Measurements from ENCODE around the gene ACSM6.
"Not testable (repeated sequence)": the region's sequence is repeated elsewhere in the genome, so short reads cannot be mapped to it uniquely, and the experiment has no call there.

ACSM6 gene

DNA sequence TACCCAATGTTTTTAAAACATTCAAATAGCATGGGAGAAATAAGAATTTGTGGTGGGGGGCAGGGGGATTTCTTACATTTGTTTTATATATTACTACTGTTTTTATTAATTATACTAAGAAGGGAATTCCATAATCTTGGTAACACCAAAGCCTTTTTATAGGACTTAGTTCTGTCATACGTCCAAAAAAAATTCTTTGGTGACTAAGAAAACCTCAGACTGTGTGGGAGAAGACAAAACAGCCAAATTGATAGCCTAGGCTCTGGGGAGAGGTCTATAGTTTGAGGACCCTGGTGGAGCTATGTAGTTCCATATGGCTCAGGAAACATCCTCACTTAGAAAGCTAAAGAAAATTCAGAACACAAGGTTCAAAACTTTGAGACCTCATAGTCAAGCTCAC lies 23.4 kb downstream of the ACSM6 start:
- no peak for DNase-seq

DNA sequence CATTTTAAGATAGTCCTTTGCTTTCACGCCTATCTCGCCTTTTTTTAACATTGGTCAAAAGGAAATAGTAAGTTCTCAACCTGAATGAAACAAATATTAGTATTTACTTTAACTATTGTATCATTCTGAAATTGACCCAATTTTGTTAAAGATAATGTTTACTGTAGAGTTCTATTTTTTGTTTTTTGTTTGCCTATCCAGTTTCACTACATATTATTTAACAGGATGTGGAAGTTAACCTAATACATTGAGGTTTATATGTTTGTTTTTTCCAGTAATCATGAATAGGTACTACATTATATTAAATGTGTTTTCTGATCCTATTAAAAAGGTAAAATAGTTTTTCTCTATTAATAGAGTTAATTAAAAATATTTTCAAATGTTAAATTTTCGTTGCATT lies 26.5 kb downstream of the ACSM6 start:
- no peak for DNase-seq

DNA sequence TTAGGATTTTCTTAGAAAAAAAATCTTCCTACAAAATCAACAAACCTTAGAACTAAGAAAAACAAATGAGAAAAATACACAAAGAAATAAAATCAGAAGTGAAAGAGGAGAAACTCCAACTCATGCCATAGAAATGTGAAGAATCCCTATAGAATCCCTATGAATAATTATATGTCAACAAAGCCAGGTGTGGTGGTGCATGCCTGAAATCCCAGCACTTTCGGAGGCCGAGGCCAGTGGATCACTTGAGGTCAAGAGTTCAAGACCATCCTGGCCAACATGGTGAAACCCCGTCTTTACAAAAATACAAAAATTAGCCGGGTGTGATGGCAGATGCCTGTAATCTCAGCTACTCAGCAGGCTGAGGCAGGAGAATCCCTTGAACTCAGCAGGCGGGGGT lies 27.1 kb downstream of the ACSM6 start:
- no peak for DNase-seq

DNA sequence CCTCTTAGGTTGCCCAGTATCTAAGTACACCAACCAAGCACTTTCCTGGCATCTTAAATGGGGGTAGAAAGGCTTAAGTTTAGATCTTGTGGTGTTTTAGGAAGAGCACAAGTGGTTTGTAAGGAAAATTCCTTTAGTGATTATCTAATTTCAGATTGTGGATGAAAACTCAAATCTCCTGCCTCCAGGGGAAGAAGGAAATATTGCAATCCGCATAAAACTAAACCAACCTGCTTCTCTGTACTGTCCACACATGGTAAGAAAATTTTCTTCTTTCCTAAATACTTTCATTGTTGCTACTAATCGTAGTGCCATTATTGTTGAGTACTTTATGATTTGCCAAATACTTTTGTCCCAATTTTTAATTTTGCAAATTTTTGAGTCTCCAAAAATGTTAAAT lies 31.1 kb downstream of the ACSM6 start:
- DNase-seq, result no peak

DNA sequence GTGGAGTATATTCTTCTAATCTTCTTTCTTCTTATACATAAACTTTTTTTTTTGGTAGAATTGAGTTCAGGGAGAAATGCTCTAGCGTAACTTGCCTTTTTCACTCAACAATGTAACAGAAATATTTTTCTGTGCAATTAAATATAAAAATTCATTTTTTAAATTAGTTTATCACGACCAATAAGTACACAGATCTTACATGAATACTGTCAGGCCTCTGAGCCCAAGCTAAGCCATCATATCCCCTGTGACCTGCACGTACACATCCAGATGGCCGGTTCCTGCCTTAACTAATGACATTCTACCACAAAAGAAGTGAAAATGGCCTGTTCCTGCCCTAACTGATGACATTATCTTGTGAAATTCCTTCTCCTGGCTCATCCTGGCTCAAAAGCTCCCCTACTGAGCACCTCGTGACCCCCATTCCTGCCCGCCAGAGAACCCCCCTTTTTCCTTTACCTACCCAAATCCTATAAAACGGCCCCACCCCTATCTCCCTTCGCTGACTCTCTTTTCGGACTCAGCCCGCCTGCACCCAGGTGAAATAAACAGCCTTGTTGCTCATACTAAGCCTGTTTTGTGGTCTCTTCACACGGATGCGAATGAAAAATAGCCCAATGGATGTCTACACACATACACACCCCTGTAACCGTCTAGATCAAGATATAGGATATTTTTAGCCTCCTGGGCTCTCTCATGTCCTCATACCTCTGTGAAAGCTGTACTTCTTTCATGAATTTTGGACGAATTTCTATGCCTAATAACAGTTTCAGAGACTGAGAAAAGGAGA lies 35.1 kb downstream of the ACSM6 start:
- DNase-seq, result not testable (repeated sequence)

DNA sequence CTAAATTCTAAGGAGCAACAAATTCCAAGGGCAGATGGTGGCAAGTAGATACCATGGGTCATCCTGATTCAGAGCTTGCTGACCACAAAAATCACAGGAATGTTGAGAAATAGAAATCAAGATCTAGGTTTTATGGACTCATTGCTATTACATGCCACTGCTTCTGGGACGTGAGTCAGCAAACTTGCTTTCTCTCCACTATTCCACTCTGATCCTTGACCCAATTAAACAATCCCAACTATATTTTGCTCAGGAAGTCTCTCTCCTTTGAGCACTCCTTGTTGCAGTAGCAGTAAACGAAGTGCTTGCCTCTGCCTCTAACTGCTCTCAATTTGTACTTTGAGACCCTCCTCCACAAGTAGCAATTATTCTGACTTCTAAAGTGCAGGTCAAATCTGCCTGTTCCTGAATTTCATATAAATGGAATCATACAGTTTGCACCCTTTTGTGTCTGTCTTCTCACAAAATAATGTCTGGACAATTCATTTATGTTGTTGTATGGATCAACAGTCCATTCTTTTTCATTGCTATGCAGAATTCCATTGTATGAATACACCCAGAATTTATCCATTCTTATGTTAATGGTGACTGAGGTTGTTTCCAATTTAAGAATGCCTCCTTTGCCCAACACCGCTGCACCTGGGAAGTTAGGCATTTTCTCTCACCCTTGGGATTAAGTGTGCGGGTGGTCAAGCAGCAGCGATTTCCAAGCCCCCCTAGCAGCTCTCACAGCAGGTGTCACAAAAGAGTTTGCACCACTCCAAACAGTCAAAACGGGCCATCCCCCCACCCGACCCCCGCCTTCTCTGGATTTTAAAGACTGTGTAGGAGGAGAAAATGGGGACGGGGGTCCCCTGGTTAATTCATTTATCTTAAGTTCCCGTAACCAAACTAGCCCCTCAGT lies 35.9 kb downstream of the ACSM6 start:
- no peak for DNase-seq

DNA sequence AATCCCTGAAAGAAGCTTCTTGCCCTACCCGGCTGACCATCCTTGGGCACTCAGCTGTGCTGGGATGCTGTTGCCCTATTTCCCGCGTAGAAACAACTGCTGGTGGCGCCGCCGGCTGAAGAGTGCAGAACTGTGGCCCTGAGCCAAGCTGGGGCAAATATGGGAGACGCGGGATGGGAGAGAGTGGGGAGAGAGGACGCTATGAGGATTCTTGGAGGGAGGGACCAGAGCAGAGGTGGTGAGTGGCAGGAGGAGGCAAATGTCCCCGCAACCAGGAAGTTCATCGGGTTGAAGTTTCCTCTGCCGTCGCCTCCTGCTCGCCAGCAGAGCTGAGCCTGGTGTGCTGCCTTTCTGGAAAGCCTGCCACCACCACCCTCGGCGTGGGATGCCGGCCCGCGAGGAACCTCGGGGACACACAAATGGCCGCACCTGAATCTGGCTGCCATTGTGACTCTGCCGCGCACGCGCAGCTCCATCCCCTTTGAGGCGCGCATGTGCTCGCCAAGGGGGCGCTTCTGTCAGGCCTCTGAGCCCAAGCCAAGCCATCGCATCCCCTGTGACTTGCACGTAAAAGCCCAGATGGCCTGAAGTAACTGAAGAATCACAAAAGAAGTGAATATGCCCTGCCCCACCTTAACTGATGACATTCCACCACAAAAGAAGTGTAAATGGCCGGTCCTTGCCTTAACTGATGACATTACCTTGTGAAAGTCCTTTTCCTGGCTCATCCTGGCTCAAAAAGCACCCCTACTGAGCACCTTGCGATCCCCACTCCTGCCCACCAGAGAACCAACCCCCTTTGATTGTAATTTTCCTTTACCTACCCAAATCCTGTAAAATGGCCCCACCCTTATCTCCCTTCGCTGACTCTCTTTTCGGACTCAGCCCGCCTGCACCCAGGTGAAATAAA lies 36.9 kb downstream of the ACSM6 start:
- DNase-seq, result peak in 24 of 56 donors; percentile 2 to 60 (median 24)

DNA sequence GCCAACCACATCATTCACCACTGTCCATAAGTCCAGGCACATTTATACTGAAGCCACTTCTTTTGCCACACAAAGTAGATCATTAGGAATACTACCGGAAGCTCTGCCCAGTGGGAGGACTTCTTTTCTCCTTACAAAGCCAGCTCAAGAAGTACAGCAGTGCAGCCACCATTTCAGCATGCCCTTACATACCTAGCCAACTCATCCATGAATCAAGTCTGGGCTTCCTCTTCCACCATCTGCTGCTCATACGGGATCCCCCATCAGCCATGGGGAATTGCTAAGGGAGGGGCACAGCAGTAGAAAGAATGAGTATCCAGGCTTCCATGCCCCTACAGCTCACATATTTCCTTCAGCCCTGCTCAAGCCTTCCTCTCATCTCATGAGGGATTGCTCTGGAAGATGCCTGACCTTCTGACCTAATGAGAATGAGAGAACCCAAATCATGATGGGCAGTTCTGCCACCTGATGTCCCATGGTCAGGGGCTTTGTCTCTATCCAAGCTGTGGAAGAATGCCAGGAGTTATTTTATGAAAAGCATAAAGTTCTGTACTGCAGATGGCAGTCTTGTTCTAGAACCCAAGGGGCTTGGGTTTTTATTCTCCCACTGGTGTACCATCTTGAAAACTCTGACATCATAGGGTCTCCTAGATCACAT lies 39.5 kb downstream of the ACSM6 start:
- DNase-seq, result no peak

DNA sequence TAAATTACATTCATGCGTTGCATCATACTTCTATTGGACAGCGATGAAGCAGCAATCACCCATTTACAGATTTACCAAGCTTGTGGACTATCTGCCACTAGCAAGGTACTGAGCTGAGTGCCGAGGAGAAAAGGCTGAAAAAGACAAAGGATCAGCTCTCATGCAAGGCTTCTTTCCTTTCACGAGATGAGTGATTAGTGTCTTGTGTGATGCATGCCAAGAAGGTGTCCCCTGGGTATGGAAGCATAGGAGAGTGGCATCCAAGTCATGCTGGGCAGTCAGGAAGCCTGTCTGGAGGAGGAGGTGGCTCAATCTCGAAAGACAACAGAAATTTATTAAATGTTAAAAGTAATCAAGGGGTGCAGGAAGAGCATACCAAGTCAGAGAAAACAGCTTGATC lies 40.9 kb downstream of the ACSM6 start:
- no peak for DNase-seq

DNA sequence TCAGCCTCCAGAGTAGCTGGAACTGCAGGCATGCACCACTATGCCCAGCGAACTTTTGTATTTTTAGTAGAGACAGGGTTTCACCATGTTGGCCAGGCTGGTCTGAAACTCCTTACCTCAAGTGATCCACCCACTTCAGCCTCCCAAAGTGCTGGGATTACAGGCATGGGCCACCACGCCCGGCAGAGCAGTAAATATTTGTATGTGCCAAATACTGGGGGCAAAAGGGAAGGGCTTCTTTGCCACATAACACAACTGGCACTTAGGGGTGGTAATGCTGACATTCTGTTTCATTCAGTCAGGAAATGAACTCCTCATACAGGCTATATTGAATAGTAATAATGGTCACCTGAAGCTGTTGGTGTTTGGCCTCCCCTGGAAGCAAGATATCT lies 41.6 kb downstream of the ACSM6 start:
- DNase-seq, result no peak

DNA sequence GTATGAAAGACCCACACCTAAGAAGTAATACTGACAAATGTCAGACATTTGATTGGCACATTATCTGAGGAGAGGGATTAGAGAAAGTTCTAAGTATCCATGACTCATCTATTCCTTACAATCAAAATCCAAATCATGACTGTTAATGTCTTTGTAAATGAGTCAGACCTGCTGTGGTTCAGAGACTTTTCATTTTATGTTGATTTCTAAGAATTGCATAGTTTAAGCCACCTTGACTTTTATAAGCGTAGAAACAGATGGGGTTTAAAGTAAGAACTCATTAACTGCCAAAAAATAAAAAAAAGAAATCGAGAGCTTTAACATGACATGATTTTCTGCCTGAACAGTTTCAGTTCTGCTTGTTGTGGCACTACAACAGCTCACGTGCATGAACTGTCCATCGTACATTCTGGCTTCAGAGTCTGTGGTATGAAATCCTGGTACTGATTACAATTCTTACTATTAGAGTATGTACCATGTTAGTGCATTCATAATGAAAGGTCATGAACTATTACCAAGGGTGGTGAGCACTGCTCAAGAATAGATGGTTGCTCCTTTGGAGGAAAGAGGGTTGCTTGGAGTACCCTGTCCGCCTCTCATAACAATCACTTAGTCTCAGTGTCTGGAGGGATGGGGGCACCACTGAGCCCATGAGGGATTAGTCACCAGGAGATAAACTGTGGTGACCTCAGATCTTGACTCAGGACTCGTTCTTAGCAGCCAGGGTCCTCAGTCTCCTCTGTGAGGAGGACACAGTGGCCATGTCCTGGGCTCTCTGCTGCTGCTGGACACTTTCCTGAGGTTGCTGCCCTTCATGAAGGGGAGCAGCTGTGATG lies 42.2 kb downstream of the ACSM6 start:
- DNase-seq, result no peak

DNA sequence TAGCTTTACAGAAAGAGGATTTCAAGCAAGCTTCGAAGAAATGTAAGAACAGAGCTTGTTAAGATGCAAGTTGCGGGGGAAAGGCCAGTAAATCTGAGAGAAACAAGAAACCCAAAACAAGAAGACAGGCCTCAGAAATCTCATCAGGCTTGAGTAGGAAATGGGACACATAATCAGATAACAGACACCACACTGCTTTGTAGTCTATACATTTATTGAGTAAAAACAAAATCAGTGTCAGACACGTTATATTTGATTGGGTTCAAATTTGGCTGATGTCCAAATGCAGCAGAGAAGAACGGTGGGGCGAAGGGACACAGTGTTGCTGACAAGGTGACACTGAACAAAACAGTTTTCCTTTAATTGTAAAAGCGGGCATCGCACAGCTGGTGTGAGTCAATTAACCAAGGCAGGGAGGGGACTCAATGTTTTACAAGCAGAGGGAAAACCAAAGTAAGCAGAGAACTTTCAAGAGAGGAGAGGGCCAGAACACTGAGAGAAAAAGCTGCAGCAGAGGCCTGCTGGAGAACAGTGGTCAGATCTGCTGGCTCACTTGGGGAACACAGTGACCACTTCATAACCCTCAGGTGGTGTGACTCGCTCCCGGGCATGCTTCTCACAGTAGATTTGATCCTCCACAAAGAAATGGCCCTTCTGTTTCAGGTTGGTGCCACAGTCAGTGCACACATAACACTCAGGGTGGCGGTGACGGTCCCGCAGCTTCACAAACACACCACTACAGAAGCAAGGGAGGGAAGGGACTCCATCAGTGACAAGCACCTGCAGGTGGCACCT lies 43.5 kb downstream of the ACSM6 start:
- DNase-seq, result no peak

DNA sequence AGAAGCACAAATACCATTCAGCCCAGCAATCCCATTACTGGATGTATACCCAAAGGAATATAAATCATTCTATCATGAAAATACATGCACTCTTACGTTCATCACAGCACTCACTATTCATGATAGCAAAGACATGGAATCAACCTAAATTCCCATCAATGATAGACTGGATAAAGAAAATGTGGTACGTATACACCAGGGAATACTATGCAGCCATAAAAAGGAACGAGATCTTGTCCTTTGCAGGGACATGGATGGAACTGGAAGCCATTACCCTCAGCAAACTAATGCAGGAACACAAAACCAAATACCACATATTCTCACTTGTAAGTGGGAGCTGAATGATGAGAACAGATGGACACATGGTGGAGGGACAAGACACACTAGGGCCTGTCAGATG lies 46.1 kb downstream of the ACSM6 start:
- not testable (repeated sequence) for DNase-seq

DNA sequence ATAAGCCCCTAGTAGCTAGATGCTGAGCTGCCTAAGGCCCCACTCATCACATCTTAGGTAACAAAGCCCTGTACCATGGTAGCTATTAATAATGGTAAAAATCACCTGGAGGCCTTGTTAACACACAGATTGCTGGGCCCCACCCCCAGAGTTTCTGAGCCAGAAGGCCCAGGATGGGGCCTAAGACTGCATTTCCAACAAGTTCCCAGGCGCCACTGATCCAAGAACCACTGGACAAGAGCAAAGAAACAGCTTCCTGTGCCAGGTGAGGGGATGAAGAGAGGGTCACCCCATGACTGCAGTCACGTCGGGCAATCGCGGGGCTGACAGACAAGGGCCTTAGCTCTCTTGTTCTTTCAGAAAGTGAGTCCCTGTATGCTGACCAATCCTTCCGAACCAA lies 46.8 kb downstream of the ACSM6 start:
- DNase-seq, result no peak

DNA sequence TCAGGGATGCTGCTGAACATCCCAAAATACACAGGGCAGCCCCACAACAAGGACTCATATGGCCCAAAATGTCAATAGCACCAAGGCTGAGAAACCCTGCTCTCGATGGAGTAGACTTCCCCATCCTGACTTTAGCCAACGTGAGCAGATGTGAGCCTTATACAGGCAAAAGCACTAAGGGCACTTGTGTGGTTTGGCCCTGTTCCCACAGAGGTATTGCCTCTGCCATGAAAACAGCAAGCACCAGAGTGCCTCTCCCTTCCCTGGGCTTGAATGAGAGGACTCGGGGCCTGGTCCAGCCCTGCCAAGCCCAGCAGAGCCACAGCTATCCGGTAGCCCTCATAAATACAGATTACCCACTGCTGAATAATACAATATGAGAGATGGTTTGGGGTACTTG lies 47.5 kb downstream of the ACSM6 start:
- DNase-seq, result no peak

DNA sequence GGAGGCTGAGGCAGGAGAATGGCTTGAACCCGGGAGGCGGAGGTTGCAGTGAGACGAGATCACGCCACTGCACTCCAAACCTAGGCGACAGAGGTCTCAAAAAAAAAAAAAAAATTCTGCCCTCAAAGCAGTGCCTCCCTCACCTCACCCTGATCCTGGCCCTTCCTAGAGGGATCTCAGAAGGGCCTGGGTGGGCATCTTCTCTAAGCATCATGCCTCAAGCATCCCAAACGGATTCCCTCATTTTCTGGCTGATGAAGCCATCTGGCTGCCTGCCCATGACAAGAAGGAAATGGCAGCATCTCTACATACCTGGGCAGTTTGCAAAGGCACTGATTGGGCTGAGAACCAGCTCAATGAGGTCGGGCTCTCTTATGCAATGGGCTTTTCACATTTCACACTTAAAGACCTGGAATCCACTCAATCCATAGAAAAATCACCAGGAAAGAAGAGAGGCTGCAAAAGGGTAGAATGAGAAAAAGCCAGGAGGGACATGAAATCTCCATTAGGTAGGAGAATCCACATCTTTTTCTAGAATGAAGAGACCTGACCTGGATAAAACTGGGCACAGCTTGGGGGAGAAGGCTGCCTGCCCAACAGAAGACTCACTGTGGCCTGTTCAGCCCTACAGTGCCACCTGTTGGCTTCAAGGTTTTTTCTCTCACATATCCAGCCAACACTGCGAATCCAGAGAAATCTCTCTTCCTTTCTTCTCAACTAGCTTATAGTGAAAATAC lies 48.7 kb downstream of the ACSM6 start:
- DNase-seq, result peak in 22 of 56 donors; percentile 2 to 60 (median 14)

DNA sequence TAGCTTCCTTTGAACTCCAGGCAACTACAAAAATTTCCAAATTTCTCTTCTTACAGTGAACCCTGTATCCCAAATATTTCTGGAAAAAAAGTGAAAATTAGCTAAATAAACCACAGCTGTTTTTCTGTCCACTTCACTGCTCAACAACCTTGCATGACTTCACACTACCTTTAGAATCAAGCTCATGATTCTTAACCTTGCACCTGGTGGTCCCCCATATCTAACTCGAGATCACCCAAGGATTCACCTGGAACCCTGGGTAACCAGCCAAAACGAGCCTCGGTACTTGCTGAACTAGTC lies 49.2 kb downstream of the ACSM6 start:
- no peak for DNase-seq

DNA sequence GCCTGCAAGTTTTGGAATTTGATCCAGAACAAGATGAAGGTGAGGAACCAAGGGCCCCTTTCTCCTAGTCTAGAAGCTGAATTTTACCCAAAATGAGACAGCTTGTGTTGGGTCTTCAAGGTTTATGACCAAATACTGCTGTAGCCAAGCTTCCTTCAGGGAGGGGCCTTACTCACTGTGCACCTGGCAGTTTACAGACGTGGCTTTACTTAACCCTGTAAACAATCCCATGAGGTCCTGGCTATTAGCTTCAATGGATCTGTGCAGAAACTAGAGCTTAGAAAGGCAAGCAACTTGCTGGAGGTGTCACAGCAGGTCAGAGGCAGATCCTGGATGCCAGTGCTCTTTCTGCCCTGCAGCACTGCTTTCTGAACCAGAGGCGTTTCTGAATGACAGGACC lies 50.1 kb downstream of the ACSM6 start:
- no peak for DNase-seq
